Astrocyte (in vitro differentiated cells and primary cell): ENCODE data around the gene GLCCI1. TPM values are rescaled to one million over a fixed set of nuclear protein-coding genes. Genes with fewer than 3 reads are reported as not detected.

Source experiments
- DNase-seq: peaks from one replicate; pipeline ENCODE4 v3.0.0-alpha.2; 2010; ENCODE audit warnings: low read depth
- FAIRE-seq: peaks from 2 replicates; lab custom pipeline; 2011; peaks lifted over from hg19 to GRCh38; lab: Jason Lieb, UNC
- H2AFZ ChIP-seq: 2 replicates; pipeline ENCODE4 v1.6.0; 2012; ENCODE audit warnings: low read depth, low read length, inconsistent platforms
- H3K27ac ChIP-seq: 2 replicates; pipeline ENCODE4 v1.5.1; 2011; ENCODE audit warnings: low read depth, low read length, inconsistent platforms
- H3K27me3 ChIP-seq: 2 replicates; pipeline ENCODE4 v1.6.0; 2011; ENCODE audit warnings: low read length, inconsistent platforms; ENCODE audit not compliant: insufficient read depth
- H3K36me3 ChIP-seq: 2 replicates; pipeline ENCODE4 v1.5.1; 2011; ENCODE audit warnings: low read length, inconsistent platforms; ENCODE audit not compliant: insufficient read depth
- H3K4me1 ChIP-seq: 2 replicates; pipeline ENCODE4 v1.5.1; 2011; ENCODE audit warnings: low read length, inconsistent platforms; ENCODE audit not compliant: insufficient read depth
- H3K4me2 ChIP-seq: 2 replicates; pipeline ENCODE4 v1.6.0; 2012; ENCODE audit warnings: low read length, inconsistent platforms
- H3K4me3 ChIP-seq: 2 replicates; pipeline ENCODE4 v1.5.1; 2011; ENCODE audit warnings: low read depth, mild to moderate bottlenecking, low read length, inconsistent platforms; ENCODE audit not compliant: insufficient read depth
- H3K79me2 ChIP-seq: 2 replicates; pipeline ENCODE4 v1.6.0; 2012; ENCODE audit warnings: mild to moderate bottlenecking, low read length, inconsistent platforms; ENCODE audit not compliant: insufficient read depth
- H3K9ac ChIP-seq: 2 replicates; pipeline ENCODE4 v1.6.0; 2012; ENCODE audit warnings: mild to moderate bottlenecking, low read length, inconsistent platforms
- H3K9me3 ChIP-seq: 2 replicates; pipeline ENCODE4 v1.5.1; 2012; ENCODE audit warnings: low read depth, mild to moderate bottlenecking, low read length, inconsistent platforms; ENCODE audit not compliant: insufficient read depth
- H4K20me1 ChIP-seq: 2 replicates; pipeline ENCODE4 v1.6.0; 2012; ENCODE audit warnings: low read length, inconsistent platforms; ENCODE audit not compliant: insufficient read depth
- H3K27ac Mint-ChIP-seq: one replicate; pipeline ENCODE4 v1.8.0; 2021; ENCODE audit warnings: mild to moderate bottlenecking, mixed read lengths; ENCODE audit not compliant: unreplicated experiment
- H3K27me3 Mint-ChIP-seq: one replicate; pipeline ENCODE4 v1.8.0; 2021; ENCODE audit warnings: low read depth, mixed read lengths; ENCODE audit not compliant: unreplicated experiment
- H3K36me3 Mint-ChIP-seq: one replicate; pipeline ENCODE4 v1.8.0; 2021; ENCODE audit warnings: low read depth, mixed read lengths; ENCODE audit not compliant: unreplicated experiment
- H3K4me1 Mint-ChIP-seq: one replicate; pipeline ENCODE4 v1.8.0; 2021; ENCODE audit warnings: low read depth, mixed read lengths; ENCODE audit not compliant: unreplicated experiment
- H3K4me3 Mint-ChIP-seq: one replicate; pipeline ENCODE4 v1.8.0; 2021; ENCODE audit warnings: mild to moderate bottlenecking, moderate library complexity, mixed read lengths; ENCODE audit not compliant: unreplicated experiment
- H3K9me3 Mint-ChIP-seq: one replicate; pipeline ENCODE4 v1.8.0; 2021; ENCODE audit warnings: mild to moderate bottlenecking, mixed read lengths; ENCODE audit not compliant: unreplicated experiment
- EZH2 ChIP-seq: IDR thresholded peaks from 2 replicates; pipeline ENCODE4 v1.6.1; 2012; ENCODE audit warnings: mild to moderate bottlenecking, low read length, inconsistent platforms; ENCODE audit not compliant: insufficient read depth
- total RNA-seq: library from RNA; stranded (reverse); gene quantifications from 2 replicates; pipeline ENCODE4 v1.2.1, GENCODE V29; 2021
- TF ChIP-seq, protein P1 (sequence below): IDR thresholded peaks from 2 replicates; pipeline ENCODE4 v1.5.1; 2011; ENCODE audit warnings: low read depth, mild to moderate bottlenecking, inconsistent platforms, low read length, moderate library complexity; ENCODE audit not compliant: insufficient read depth

GLCCI1 gene
- total RNA-seq, 1 donor from 2014 or later: 24.2 TPM

DNA sequence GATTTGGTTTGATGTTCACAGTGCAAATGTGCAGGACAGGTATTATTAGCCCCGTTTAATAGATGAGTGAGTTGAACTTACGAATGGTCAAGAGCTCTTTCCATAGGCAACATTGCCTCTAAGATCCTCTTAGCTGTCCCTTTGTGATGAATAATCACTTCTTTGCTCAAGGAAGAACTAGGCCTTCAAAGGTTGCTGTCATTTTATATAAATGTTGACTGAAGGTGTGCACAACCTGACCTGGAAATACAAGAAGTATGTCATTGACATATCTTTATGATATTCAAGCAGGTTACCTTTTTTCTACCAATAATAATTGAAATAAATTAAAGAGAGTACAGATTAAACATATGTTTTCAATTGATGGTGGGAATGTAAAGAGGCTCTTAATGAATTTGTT lies 48.5 kb upstream of the GLCCI1 start:
- H3K27ac Mint-ChIP-seq: no peak overlapping the region
- H3K27me3 Mint-ChIP-seq: no peaks in the 10 kb centered on the region
- H3K9me3 ChIP-seq: no peaks in the 10 kb centered on the region
- H3K4me3 Mint-ChIP-seq: no peak overlapping the region
- no peaks in the 10 kb centered on the region for H3K4me1 ChIP-seq
- H3K36me3 ChIP-seq: no peaks in the 10 kb centered on the region
- no peak for DNase-seq
- no peaks in the 10 kb centered on the region for H3K27me3 ChIP-seq
- no peaks in the 10 kb centered on the region for H3K9me3 Mint-ChIP-seq
- H3K9ac ChIP-seq: no peak overlapping the region
- H3K27ac ChIP-seq: no peak overlapping the region
- no peak overlapping the region for H2AFZ ChIP-seq
- H3K4me1 Mint-ChIP-seq: no peaks in the 10 kb centered on the region
- no peak overlapping the region for H3K4me2 ChIP-seq
- no peak for TF ChIP-seq EZH2
- TF ChIP-seq, protein P1, sequence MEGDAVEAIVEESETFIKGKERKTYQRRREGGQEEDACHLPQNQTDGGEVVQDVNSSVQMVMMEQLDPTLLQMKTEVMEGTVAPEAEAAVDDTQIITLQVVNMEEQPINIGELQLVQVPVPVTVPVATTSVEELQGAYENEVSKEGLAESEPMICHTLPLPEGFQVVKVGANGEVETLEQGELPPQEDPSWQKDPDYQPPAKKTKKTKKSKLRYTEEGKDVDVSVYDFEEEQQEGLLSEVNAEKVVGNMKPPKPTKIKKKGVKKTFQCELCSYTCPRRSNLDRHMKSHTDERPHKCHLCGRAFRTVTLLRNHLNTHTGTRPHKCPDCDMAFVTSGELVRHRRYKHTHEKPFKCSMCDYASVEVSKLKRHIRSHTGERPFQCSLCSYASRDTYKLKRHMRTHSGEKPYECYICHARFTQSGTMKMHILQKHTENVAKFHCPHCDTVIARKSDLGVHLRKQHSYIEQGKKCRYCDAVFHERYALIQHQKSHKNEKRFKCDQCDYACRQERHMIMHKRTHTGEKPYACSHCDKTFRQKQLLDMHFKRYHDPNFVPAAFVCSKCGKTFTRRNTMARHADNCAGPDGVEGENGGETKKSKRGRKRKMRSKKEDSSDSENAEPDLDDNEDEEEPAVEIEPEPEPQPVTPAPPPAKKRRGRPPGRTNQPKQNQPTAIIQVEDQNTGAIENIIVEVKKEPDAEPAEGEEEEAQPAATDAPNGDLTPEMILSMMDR: no peak
- H4K20me1 ChIP-seq: no peaks in the 10 kb centered on the region
- FAIRE-seq: no peak
- no peaks in the 10 kb centered on the region for H3K79me2 ChIP-seq
- H3K4me3 ChIP-seq: no peak overlapping the region
- H3K36me3 Mint-ChIP-seq: no peaks in the 10 kb centered on the region

DNA sequence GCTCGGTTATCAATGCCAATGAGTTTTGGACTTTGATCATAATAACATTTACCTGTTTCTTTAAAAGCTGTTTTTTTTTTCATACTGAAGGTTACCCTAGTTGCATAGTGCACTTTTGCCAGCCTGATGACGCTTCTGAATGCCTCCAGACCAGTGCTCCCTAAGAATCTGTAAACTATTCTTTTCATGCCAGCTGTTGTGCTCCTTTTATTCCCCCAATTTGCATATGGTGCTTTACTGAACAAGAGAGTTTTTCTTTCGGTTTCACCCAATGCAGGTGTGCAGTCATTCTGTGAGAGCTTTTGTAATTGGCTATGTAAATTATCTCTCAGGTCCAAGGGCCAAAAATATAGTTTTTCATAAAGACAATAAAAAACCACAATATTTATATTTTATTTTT lies 48.1 kb upstream of the GLCCI1 start:
- Histone ChIP-seq H3K4me1 (no peaks in the 10 kb centered on the region), H3K79me2 (no peaks in the 10 kb centered on the region), H3K9me3 (no peaks in the 10 kb centered on the region), H3K4me3 (no peak overlapping the region), H3K4me2 (no peak overlapping the region), H4K20me1 (no peaks in the 10 kb centered on the region), H3K36me3 (no peaks in the 10 kb centered on the region), H3K9ac (no peak overlapping the region), H3K27me3 (no peaks in the 10 kb centered on the region), H2AFZ (no peak overlapping the region), H3K27ac (no peak overlapping the region)
- H3K4me3 Mint-ChIP-seq: no peak overlapping the region
- no peak overlapping the region for H3K27ac Mint-ChIP-seq
- FAIRE-seq: no peak
- H3K9me3 Mint-ChIP-seq: no peaks in the 10 kb centered on the region
- no peak for TF ChIP-seq EZH2
- TF ChIP-seq, protein P1: no peak
- no peaks in the 10 kb centered on the region for H3K36me3 Mint-ChIP-seq
- no peaks in the 10 kb centered on the region for H3K27me3 Mint-ChIP-seq
- no peak for DNase-seq
- no peaks in the 10 kb centered on the region for H3K4me1 Mint-ChIP-seq

DNA sequence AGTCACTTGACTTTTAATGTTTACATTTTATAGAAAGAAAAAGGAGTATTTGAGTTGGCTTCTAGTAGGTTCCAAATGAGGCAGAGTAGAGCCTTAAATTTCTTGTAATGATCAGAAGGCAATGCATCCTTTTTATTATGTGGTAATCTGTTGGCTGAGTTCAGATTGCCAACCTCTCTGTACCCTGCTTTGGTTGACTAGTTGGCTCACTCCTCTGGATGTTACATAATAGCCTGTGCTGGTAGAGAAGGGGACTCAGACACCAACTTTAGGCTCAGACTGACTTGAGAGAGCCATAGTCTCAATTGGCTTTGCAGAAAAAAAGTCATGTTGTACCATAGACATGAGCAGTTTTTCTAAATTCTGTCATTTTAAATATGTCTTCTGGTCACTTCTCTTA lies 46.8 kb upstream of the GLCCI1 start:
- H3K4me3 ChIP-seq: no peak overlapping the region
- no peak overlapping the region for H3K27ac ChIP-seq
- FAIRE-seq (no peak), DNase-seq (no peak)
- no peak overlapping the region for H3K4me2 ChIP-seq
- H3K27me3 ChIP-seq: no peaks in the 10 kb centered on the region
- no peaks in the 10 kb centered on the region for H3K9me3 ChIP-seq
- H3K36me3 ChIP-seq: no peaks in the 10 kb centered on the region
- Mint-ChIP-seq H3K4me1 (no peaks in the 10 kb centered on the region), H3K9me3 (no peaks in the 10 kb centered on the region), H3K4me3 (no peak overlapping the region), H3K27ac (no peak overlapping the region), H3K36me3 (no peaks in the 10 kb centered on the region), H3K27me3 (no peaks in the 10 kb centered on the region)
- no peaks in the 10 kb centered on the region for H3K79me2 ChIP-seq
- H3K9ac ChIP-seq: no peak overlapping the region
- TF ChIP-seq, protein P1: no peak
- TF ChIP-seq EZH2: no peak
- H3K4me1 ChIP-seq: no peaks in the 10 kb centered on the region
- H2AFZ ChIP-seq: no peak overlapping the region
- H4K20me1 ChIP-seq: no peaks in the 10 kb centered on the region
